Activated CD4-positive, alpha-beta T cell treated with anti-CD3 and anti-CD28 coated beads for 1 hour (primary cell): Measurements from ENCODE around the gene GPRC5C.
"Not testable (repeated sequence)": the region's sequence is repeated elsewhere in the genome, so short reads cannot be mapped to it uniquely, and the experiment has no call there.

Experiments used
- DNase-seq: peaks from one replicate; pipeline ENCODE4 v3.0.0-alpha.2; 2020

The GPRC5C gene, protein sequence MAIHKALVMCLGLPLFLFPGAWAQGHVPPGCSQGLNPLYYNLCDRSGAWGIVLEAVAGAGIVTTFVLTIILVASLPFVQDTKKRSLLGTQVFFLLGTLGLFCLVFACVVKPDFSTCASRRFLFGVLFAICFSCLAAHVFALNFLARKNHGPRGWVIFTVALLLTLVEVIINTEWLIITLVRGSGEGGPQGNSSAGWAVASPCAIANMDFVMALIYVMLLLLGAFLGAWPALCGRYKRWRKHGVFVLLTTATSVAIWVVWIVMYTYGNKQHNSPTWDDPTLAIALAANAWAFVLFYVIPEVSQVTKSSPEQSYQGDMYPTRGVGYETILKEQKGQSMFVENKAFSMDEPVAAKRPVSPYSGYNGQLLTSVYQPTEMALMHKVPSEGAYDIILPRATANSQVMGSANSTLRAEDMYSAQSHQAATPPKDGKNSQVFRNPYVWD

GRCh38 chr17:74431568-74432423, at the start of gene GPRC5C:
TSS of gene GPRC5C (plus strand) at chr17:74432088. CDS start at chr17:74439777, 7,689 bp downstream.
- DNase-seq: peak; percentile 28

GRCh38 chr17:74383141-74383540, 48.7 kb upstream of the GPRC5C start:
- no peak for DNase-seq

DNA sequence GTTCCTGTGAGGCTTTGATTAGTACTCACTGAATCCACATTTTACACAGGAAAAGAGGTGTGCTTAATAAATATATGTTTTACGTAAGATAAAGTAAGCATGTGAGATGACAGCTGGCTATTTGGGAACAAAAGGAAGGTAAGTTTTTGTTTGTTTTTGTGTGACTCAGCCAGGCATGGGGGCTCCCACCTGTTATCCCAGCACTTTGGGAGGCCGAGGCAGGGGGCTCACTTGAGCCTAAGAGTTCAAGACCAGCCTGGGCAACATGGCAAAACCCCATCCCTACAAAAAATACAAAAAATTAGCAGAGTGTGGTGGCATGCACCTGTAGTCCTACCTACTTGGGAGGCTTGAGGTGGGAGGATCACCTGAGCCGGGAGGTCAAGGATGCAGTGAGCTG, 46.7 kb upstream of the GPRC5C start:
- no peak for DNase-seq

- DNase-seq: no peak
Measured at GRCh38 chr17:74386386-74386785, 45.5 kb upstream of the GPRC5C start.

GRCh38 chr17:74387365-74388218, 44.3 kb upstream of the GPRC5C start:
- no peak for DNase-seq

- DNase-seq: no peak
Measured at GRCh38 chr17:74389084-74389753, 42.7 kb upstream of the GPRC5C start.

- no peak for DNase-seq
Measured at GRCh38 chr17:74389937-74390679, 41.8 kb upstream of the GPRC5C start.

DNA sequence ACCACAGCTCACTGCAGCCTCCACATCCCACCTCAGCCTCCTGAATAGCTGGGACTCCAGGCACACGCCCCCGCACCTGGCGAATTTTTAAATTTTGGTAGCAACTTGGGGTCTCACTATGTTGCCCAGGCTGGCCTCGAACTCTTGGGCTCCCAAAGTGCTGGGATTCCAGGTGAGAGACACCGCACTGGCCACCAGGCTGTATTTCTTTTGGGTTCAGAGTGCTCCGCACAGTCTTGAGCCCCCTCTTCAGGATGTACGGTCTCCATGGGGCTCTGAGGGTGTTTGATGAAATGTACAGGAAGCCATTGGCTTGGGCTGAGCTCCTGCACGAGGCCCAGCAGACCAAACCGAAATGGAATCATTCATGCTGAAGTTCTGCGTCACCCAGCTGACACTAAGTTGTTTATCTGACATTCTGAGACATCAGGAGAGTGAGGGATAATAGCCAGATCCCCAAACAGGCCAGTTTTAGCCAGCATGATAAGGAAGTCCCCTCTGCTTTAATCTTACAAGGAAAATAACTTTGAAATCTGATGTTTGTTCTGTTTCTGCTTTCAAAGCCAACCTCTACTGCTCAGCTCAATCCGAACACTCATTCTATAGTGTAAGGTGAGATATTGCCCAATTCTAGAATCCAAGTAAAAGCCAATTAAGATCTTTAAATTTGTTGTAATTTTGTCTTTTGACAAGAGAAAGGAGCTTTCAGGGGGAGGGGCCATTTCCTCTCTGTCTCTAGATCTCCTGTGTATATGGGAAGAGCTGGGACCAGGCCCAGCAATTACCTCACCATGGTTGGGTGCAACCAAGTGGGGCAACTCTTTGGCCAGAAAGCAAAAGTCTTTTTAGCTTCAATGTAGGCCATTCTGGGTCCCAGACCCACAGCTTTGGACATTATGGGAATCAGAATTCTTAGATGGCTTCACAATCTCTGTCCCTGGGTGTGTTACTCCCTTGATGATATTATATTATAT, 40.9 kb upstream of the GPRC5C start:
- no peak for DNase-seq

- DNase-seq: no peak
Measured at GRCh38 chr17:74391771-74392170, 40.1 kb upstream of the GPRC5C start.

GRCh38 chr17:74392848-74393247, 39.0 kb upstream of the GPRC5C start:
- DNase-seq: no peak

GRCh38 chr17:74393346-74393942, 38.4 kb upstream of the GPRC5C start:
- no peak for DNase-seq

GRCh38 chr17:74394275-74394950, 37.5 kb upstream of the GPRC5C start:
- no peak for DNase-seq

- no peak for DNase-seq
Measured at GRCh38 chr17:74394977-74395376, 36.9 kb upstream of the GPRC5C start.

- no peak for DNase-seq
Measured at GRCh38 chr17:74396567-74396966, 35.3 kb upstream of the GPRC5C start.

- DNase-seq: no peak
Measured at GRCh38 chr17:74402048-74402447, 29.8 kb upstream of the GPRC5C start.

- no peak for DNase-seq
Measured at GRCh38 chr17:74403512-74404137, 28.3 kb upstream of the GPRC5C start.

DNA sequence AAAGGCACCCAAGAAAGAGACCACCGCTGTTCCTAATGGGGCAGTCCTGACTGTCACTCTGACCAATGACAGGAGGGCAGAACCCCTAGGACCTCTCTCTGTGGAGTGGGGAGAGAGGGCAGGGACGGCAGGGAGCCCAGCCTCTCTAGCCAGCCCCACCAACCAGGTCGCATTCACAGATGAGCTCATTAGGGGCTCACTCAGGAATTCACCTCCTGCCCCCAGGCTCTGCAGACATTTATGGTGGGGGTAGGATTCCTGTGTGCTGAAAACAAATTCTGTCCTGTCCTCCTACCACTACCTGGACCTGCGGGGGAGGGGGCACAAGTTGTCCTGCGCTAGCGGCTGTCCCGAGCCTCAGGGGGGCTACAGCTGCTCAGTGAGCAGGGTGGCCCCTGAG, 27.7 kb upstream of the GPRC5C start:
- DNase-seq: no peak

DNA sequence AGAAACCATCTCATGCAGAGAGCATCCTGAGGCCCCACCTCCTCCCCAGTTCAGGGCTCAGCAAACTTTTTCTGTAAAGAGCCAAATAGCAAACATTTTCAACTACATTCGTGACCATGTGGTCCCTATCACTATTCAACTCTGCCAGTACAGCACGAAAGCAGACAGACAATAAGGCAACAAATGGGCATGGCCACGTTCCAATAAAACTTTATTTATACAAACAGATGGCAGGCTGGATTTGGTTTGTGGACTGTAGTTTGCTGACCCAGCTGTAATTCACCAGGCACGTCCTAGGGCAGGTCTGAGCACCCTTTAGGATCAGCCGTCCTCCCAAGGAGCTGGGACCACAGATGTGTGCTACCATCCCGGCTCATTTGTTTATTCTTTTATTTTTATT, 27.1 kb upstream of the GPRC5C start:
- no peak for DNase-seq

GRCh38 chr17:74405311-74405710, 26.6 kb upstream of the GPRC5C start:
- not testable (repeated sequence) for DNase-seq
